Hematopoietic multipotent progenitor cell treated with erythropoietin and hydrocortisone succinate and interleukin-3 and kit ligand, for 4 days (in vitro differentiated cells): Measurements from ENCODE around the gene PAPLN.
"Not testable (repeated sequence)": the region's sequence is repeated elsewhere in the genome, so short reads cannot be mapped to it uniquely, and the experiment has no call there.

Experiments used
- DNase-seq: peaks from one replicate; pipeline ENCODE4 v3.0.0-alpha.2; 2015

PAPLN gene

GRCh38 chr14:73305499-73305898 is 68.2 kb downstream of the PAPLN start:
- no peak for DNase-seq

GRCh38 chr14:73307261-73307660 is 70.0 kb downstream of the PAPLN start:
- no peak for DNase-seq

GRCh38 chr14:73309207-73309606 is 71.9 kb downstream of the PAPLN start:
- DNase-seq = not testable (repeated sequence)

GRCh38 chr14:73311708-73312030 is 74.4 kb downstream of the PAPLN start:
- DNase-seq = peak; percentile 53

DNA sequence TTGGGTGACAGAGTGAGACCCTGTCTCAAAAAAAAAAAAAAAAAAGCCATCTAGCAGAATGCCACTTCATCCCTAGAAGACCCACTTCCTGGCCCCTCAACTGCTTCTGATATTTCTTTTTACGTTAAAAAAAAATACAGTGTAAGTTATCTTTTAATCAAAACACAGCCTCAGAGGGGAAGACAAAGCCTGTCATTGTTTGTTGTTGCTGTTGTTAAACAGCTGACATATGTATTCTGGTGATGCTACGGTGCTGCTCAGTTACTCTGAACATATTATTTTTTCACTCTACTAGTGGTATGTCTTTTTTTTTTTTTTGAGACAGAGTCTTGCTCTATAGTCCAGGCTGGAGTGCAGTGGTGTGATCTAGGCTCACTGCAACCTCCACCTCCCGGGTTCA is 75.4 kb downstream of the PAPLN start:
- no peak for DNase-seq

DNA sequence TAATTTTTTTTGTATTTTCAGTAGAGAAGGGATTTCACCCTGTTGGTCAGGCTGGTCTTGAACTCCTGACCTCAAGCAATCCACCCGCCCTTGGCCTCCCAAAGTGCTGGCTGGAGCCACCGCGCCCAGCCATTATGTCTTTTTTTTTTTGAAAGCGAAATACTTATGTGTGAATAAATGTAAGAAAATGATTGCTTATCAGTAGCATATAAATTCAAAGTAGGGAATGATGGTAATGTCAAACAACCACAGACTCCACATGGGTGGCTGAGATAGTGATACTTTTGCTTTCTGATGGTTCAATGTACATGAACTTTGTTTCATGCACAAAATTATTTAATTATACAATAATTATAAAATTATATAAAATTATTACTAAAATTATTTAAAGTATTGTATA is 75.8 kb downstream of the PAPLN start:
- peak; percentile 75 for DNase-seq

- DNase-seq = peak; percentile 11
Observed at GRCh38 chr14:73323896-73324399, 86.6 kb downstream of the PAPLN start.
